ENCODE data around the gene TNFRSF14. TPM values are rescaled to one million over a fixed set of nuclear protein-coding genes. Genes with fewer than 3 reads are reported as not detected.

Gene TNFRSF14
- total RNA-seq, 1 experiment from 2014 or later, result 0.57 TPM

- Histone ChIP-seq H3K79me2 (ENCODE audit: insufficient read depth, low read length) (no peaks in the 10 kb centered on the region), H3K27me3 (ENCODE audit: insufficient read depth, low read length) (peaks cover 40% of the 10 kb centered on the region; the same call in 1 of the 2 replicates), H3T11ph (ENCODE audit: low read length) (no peak overlapping the region), H3K9ac (ENCODE audit: extremely low read depth, insufficient read length, low read length) (no peak overlapping the region), H2BK5ac (ENCODE audit: insufficient read length, low read length) (no peak overlapping the region), H2BK15ac (ENCODE audit: low read depth, low read length) (no peak overlapping the region), H2AK5ac (ENCODE audit: insufficient read length, low read length) (no peak overlapping the region), H3K23ac (ENCODE audit: insufficient read length, low read depth, low read length) (no peak overlapping the region), H3K18ac (ENCODE audit: insufficient read length, low read depth, low read length) (no peak overlapping the region), H2BK120ac (ENCODE audit: low read depth, low read length, poor library complexity, severe bottlenecking) (no peak overlapping the region), H2BK12ac (ENCODE audit: insufficient read length, low read depth, low read length) (no peak overlapping the region), H4K91ac (ENCODE audit: insufficient read length, low read depth, low read length) (no peak overlapping the region), H3K14ac (ENCODE audit: insufficient read depth, low read length) (no peak overlapping the region), H4K8ac (replicated peaks; ENCODE audit: insufficient read length, low read depth, low read length) (no peak overlapping the region), H3K4me1 (ENCODE audit: insufficient read depth, low read length) (no peaks in the 10 kb centered on the region; the same call in 1 of the 2 replicates), H3K4me2 (ENCODE audit: insufficient read depth, insufficient read length, low read length) (peak overlapping the region; percentile 35), H4K20me1 (ENCODE audit: control insufficient read depth, insufficient read depth, insufficient read length) (peaks cover 3% of the 10 kb centered on the region), H2BK20ac (ENCODE audit: low read depth, low read length, poor library complexity, severe bottlenecking) (no peak overlapping the region), H2AFZ (ENCODE audit: low read length) (no peak overlapping the region), H3K4ac (ENCODE audit: low read depth, low read length) (no peak overlapping the region), H3K56ac (ENCODE audit: insufficient read length, low read depth, low read length) (no peak overlapping the region), H3K9me3 (ENCODE audit: control insufficient read depth, low read depth, low read length) (no peaks in the 10 kb centered on the region), H3K23me2 (ENCODE audit: insufficient read length, low read depth, low read length, poor library complexity, severe bottlenecking) (peaks cover 6% of the 10 kb centered on the region), H4K5ac (ENCODE audit: insufficient read length, low read depth, low read length) (no peak overlapping the region), H3K79me1 (ENCODE audit: insufficient read depth, low read depth, low read length, poor library complexity, severe bottlenecking) (no peaks in the 10 kb centered on the region), H3K27ac (ENCODE audit: insufficient read length, low read depth, low read length) (no peak overlapping the region)
- no peak overlapping the region; a peak in 1 of 5 replicates for H3K4me3 Mint-ChIP-seq
- H3K9me3 Mint-ChIP-seq, result no peaks in the 10 kb centered on the region; a peak in 1 of 5 replicates
- TF ChIP-seq, protein P1, sequence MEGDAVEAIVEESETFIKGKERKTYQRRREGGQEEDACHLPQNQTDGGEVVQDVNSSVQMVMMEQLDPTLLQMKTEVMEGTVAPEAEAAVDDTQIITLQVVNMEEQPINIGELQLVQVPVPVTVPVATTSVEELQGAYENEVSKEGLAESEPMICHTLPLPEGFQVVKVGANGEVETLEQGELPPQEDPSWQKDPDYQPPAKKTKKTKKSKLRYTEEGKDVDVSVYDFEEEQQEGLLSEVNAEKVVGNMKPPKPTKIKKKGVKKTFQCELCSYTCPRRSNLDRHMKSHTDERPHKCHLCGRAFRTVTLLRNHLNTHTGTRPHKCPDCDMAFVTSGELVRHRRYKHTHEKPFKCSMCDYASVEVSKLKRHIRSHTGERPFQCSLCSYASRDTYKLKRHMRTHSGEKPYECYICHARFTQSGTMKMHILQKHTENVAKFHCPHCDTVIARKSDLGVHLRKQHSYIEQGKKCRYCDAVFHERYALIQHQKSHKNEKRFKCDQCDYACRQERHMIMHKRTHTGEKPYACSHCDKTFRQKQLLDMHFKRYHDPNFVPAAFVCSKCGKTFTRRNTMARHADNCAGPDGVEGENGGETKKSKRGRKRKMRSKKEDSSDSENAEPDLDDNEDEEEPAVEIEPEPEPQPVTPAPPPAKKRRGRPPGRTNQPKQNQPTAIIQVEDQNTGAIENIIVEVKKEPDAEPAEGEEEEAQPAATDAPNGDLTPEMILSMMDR (conservative IDR thresholded peaks at IDR 0.05), result no peak
- H3K4me1 Mint-ChIP-seq, result peaks cover 19 to 24% of the 10 kb centered on the region in 2 experiments
- H3K27me3 Mint-ChIP-seq (ENCODE audit: low read depth), result peaks cover 87% of the 10 kb centered on the region
- no CpG with 5 or more reads among the region's 30 CpGs for WGBS (ENCODE audit: extremely low coverage, insufficient read length, low lambda C conversion rate)
- no peak overlapping the region for H3K27ac Mint-ChIP-seq
- no peaks in the 10 kb centered on the region; a peak in 1 of 7 replicates for H3K36me3 Mint-ChIP-seq (ENCODE audit: insufficient read depth in 1 of 3, low read depth in 3 of 3)
- DNase-seq, result no peak
Observed at GRCh38 chr1:2530513-2531361, 25.4 kb upstream of the TNFRSF14 start.
